GM06990 (cell line): ENCODE measurements around the gene SEMA3B.
"Not testable (repeated sequence)": the region's sequence is repeated elsewhere in the genome, so short reads cannot be mapped to it uniquely, and the experiment has no call there.

ENCODE experiments used
- DNase-seq: peaks from one replicate; pipeline ENCODE4 v3.0.0-alpha.2; 2011; ENCODE audit not compliant: insufficient read length; ENCODE audit errors: extremely low read depth
- H3K27me3 ChIP-seq: replicated peaks from 2 replicates; pipeline ENCODE4 v1.6.0; 2011; ENCODE audit warnings: low read length; ENCODE audit not compliant: control insufficient read depth, insufficient read depth
- H3K36me3 ChIP-seq: 2 replicates; pipeline ENCODE4 v1.5.1; 2011; ENCODE audit warnings: low read length; ENCODE audit not compliant: control insufficient read depth, insufficient read depth
- H3K4me3 ChIP-seq: replicated peaks from 2 replicates; pipeline ENCODE4 v1.5.1; 2011; ENCODE audit warnings: low read depth, mild to moderate bottlenecking, control low read depth, low read length
- CTCF ChIP-seq: IDR thresholded peaks from 2 replicates; pipeline ENCODE4 v1.5.1; 2011; ENCODE audit warnings: low read length, control low read depth, mild to moderate bottlenecking, inconsistent platforms; ENCODE audit not compliant: insufficient read depth, poor library complexity, severe bottlenecking

The SEMA3B gene

DNA sequence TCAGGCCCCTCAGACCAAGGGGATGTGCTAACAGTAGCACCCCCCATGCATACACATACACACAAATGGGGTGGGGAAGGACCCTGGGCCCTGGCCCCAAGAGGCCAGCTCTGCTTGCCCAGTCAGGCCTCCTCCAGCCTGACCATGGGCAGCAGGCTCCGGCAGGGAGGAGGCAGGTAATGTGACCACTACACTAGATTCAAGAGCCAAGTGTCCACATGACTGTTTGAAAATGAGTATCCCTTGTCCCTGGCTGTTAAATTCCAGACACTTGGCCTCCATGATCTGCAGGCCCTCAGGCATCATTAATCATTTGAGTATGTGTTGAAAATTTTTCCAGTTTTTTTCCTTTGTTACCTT, 46.8 kb upstream of the SEMA3B start:
- Histone ChIP-seq H3K36me3 (no peaks in the 10 kb centered on the region), H3K4me3 (no peak overlapping the region), H3K27me3 (no peaks in the 10 kb centered on the region; the same call in 1 of the 2 replicates)
- DNase-seq = no peak
- no peak for TF ChIP-seq CTCF

DNA sequence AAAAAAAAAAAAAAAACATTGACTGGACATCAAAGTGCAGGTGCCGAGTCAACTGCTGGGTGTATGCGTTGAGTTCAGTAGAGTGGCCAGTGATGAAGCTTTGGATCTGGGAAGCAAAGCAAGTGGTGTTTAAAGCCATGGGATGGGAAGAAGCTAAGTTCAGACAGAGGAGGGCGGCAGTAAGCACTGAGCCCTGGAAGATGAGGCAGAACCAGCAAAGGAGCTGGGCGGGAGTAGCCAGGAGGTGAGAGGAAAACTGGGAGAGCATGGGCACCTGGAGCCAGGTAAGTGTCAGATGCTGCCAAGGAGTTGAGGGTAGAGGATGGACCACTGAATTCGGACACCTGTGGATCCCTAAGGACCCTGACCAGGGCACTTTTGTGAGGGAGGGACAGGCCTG, 44.3 kb upstream of the SEMA3B start:
- H3K27me3 ChIP-seq = no peaks in the 10 kb centered on the region; the same call in 1 of the 2 replicates
- no peak for TF ChIP-seq CTCF
- H3K36me3 ChIP-seq = no peaks in the 10 kb centered on the region
- DNase-seq = no peak
- H3K4me3 ChIP-seq = no peak overlapping the region

DNA sequence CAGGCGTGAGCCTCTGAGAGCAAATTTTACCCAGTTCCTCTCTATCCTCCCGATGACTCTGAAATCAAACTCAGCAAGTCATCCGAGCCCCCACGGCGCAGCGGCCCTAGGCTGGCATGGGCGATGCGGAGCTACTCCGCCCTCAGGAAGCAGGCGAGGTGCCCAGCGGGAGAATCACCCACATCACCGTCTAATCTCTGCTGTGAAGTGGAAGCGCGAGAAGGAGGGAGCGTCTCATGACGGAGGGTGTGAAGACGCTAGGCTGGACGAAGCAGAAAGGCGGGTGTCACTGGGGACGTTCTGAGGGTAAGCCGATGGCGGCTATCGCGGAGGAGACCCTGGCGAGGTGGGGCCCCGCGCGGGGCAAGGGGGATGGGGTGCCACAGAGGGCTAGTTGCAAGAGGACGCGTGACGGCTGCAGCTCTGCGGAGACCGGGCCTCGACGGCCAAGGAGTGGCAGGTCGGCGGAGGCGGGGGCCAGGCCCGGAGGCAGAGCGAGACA, 42.0 kb upstream of the SEMA3B start:
- DNase-seq = no peak
- Histone ChIP-seq H3K36me3 (no peaks in the 10 kb centered on the region), H3K4me3 (peak overlapping the region; percentile 70), H3K27me3 (no peaks in the 10 kb centered on the region; the same call in 1 of the 2 replicates)
- no peak for TF ChIP-seq CTCF

DNA sequence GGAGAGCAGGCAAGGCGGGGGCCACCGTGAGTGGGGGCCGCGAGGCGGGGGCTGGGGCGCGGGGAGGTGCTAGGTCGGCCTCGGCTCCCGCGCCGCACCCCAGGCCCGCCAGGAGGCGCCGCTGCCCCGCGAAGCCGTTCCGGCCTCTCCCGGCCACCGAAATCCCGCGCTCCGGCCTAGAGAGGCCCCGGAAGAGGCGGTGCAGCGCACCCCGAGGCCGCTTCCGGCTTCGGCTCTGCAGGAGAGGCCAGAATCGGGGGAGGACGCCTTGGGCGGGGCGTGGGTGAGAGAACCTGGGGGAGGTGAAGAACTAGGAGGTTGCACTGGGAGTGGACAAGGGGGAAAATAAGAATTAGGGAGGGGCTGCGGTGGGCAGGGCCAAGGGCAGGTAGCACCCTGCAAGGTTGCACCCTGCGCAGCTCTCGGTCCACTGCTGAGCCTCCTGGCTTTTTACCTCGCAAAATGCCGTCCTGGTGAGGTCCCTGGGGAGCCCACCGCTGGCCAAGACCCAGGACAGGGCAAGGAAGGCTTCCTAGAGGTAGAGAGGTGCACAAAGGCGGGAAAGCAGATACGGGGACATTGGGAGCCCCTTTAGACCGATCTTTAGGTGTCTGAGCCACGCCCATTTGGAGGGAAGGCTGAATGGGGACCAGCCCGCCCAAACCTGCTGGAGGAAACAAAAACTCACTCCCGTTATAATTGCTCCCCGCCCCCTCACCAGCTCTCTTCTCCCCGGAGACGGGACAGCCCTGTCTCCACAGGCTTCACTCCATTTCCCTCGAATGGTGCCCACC, 41.4 kb upstream of the SEMA3B start:
- H3K27me3 ChIP-seq = no peaks in the 10 kb centered on the region; the same call in 1 of the 2 replicates
- DNase-seq = peak; percentile 93
- H3K4me3 ChIP-seq = peak overlapping the region; percentile 85
- peak; percentile 57 for TF ChIP-seq CTCF
- no peaks in the 10 kb centered on the region for H3K36me3 ChIP-seq

DNA sequence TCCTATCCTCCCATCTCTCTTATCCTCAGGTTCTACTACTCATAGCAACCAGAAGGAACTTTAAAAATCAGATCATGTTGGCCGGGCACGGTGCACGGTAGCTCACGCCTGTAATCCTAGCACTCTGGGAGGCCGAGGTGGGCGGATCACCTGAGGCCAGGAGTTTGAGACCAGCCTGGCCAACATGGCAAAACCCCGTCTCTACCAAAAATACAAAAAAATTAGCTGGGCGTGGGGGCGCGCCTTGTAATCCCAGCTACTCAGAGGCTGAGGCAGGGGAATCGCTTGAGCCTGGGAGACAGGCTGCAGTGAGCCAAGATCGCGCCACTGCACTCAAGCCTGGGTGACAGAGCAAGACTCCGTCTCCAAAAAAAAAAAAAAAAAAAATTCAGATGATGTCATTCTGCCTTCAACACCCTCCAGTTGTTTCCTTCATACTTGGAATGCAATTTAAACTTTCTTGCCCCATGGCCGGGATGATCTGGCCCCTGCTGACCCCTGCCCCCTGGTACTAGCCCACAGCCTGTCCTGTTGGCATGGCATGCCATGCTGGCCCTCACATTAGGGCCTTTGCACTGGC, 40.7 kb upstream of the SEMA3B start:
- H3K27me3 ChIP-seq, DNase-seq, H3K36me3 ChIP-seq: not testable (repeated sequence)
- peak overlapping the region; percentile 85 for H3K4me3 ChIP-seq

DNA sequence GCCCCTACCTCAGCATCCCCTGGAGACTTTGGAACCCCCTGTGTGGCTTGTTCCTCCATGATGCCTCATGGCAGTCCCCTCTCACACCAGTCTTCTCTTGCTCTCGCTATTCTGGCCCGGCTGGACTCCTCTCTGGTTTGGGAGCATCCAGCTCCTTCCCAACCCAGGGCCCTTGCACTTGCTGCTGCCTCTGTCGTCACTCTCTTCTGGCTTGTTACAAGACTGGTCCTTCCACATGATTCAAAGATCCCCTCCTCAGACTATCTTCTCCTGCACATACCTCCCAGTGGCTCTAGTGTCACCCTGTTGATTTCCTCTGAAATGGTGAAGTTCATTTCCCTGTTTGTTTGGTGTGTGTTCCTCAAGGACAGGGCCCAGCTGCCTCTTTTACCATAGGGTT, 39.5 kb upstream of the SEMA3B start:
- H3K27me3 ChIP-seq = no peaks in the 10 kb centered on the region; the same call in 1 of the 2 replicates
- no peak for DNase-seq
- no peak overlapping the region for H3K4me3 ChIP-seq
- TF ChIP-seq CTCF = no peak
- no peaks in the 10 kb centered on the region for H3K36me3 ChIP-seq
